ENCODE results near the gene CDC45. TPM values are rescaled to one million over a fixed set of nuclear protein-coding genes. Genes with fewer than 3 reads are reported as not detected.

CDC45 gene
- total and polyA plus RNA-seq, 2 of the 13 experiments (the other 11 are each of a cell fraction or from before 2014, with no cell fraction given) = 14.4 to 36.3 TPM

DNA sequence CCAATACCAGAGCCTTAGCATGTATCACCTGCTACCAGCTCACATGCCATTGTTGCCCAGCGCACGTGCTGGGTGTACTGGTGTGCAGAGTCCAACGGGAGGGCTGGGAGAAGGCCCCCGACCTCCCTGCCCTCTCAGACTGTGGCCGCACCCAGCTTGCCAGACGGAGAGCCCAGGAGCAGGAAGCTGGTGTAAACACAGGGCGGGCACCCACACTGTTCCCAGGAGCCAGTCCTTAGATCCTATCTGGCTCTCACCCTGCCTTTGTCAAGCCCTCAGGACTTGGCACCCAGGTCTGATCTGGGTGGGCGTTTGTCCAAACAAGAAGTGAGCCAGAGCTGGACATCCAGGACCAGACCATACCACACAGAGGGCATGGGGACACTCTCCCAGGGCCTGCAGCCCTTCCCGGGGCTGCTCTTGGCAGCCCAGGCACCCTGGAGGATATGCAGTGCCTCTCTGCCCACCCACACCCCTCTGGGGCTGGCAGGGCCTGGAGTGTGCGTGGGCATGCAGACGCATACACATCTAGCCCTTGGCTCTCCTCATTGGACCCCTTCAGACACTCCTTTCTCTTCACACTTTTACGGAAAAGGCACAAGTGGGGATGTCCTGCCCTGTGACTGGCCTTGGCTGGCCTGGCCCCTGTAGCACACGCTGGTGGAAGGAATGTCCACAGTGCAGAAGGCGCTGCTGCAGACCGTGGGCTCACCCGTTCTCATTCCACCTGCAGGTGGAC, 64.4 kb downstream of the CDC45 start (continued):
- TF ChIP-seq, protein P1, sequence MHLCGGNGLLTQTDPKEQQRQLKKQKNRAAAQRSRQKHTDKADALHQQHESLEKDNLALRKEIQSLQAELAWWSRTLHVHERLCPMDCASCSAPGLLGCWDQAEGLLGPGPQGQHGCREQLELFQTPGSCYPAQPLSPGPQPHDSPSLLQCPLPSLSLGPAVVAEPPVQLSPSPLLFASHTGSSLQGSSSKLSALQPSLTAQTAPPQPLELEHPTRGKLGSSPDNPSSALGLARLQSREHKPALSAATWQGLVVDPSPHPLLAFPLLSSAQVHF (CRISPR knock-in tag; IDR thresholded peaks at IDR 0.05) = no peak
- TF ChIP-seq RAD51 (IDR thresholded peaks at IDR 0.05; ENCODE audit: borderline replicate concordance) (no peak), GFI1 (CRISPR knock-in tag; IDR thresholded peaks at IDR 0.05; ENCODE audit: borderline replicate concordance) (no peak), POLR2AphosphoS5 (IDR thresholded peaks at IDR 0.05; ENCODE audit: low read depth, low read length) (no peak), MED1 (CRISPR knock-in tag; IDR thresholded peaks at IDR 0.05) (peak; percentile 58), ARHGAP35 (CRISPR knock-in tag; IDR thresholded peaks at IDR 0.05; ENCODE audit: borderline replicate concordance) (no peak), ZNF674 (CRISPR knock-in tag; IDR thresholded peaks at IDR 0.05; ENCODE audit: low read depth) (no peak), ZNF331 (CRISPR knock-in tag; IDR thresholded peaks at IDR 0.05) (peak; percentile 54), ZNF790 (CRISPR knock-in tag; IDR thresholded peaks at IDR 0.05; ENCODE audit: borderline replicate concordance) (0 out of 2 replicates have a peak, but pooled peaks have one; percentile 28), HOXA3 (CRISPR knock-in tag; IDR thresholded peaks at IDR 0.05) (peak; percentile 50; the same call in 1 of the 2 replicates), SPEN (CRISPR knock-in tag; IDR thresholded peaks at IDR 0.05; ENCODE audit: low read depth) (0 out of 2 replicates have a peak, but pooled peaks have one; percentile 47), SOX13 (IDR thresholded peaks at IDR 0.05) (no peak), SOX13 (CRISPR knock-in tag; conservative IDR thresholded peaks at IDR 0.05 in 1 of 2, IDR thresholded peaks at IDR 0.05 in 1 of 2) (peak in 1 of 2 experiments; percentile 73; a peak in 2 of 4 replicates), FOXA3 (CRISPR knock-in tag; IDR thresholded peaks at IDR 0.05) (peak; percentile 54)
- TF ChIP-seq, protein P2, sequence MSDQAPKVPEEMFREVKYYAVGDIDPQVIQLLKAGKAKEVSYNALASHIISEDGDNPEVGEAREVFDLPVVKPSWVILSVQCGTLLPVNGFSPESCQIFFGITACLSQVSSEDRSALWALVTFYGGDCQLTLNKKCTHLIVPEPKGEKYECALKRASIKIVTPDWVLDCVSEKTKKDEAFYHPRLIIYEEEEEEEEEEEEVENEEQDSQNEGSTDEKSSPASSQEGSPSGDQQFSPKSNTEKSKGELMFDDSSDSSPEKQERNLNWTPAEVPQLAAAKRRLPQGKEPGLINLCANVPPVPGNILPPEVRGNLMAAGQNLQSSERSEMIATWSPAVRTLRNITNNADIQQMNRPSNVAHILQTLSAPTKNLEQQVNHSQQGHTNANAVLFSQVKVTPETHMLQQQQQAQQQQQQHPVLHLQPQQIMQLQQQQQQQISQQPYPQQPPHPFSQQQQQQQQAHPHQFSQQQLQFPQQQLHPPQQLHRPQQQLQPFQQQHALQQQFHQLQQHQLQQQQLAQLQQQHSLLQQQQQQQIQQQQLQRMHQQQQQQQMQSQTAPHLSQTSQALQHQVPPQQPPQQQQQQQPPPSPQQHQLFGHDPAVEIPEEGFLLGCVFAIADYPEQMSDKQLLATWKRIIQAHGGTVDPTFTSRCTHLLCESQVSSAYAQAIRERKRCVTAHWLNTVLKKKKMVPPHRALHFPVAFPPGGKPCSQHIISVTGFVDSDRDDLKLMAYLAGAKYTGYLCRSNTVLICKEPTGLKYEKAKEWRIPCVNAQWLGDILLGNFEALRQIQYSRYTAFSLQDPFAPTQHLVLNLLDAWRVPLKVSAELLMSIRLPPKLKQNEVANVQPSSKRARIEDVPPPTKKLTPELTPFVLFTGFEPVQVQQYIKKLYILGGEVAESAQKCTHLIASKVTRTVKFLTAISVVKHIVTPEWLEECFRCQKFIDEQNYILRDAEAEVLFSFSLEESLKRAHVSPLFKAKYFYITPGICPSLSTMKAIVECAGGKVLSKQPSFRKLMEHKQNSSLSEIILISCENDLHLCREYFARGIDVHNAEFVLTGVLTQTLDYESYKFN (CRISPR knock-in tag; conservative IDR thresholded peaks at IDR 0.05) = peak; percentile 43; the same call in 1 of the 2 replicates
- TF ChIP-seq, protein P3, sequence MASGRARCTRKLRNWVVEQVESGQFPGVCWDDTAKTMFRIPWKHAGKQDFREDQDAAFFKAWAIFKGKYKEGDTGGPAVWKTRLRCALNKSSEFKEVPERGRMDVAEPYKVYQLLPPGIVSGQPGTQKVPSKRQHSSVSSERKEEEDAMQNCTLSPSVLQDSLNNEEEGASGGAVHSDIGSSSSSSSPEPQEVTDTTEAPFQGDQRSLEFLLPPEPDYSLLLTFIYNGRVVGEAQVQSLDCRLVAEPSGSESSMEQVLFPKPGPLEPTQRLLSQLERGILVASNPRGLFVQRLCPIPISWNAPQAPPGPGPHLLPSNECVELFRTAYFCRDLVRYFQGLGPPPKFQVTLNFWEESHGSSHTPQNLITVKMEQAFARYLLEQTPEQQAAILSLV (CRISPR knock-in tag; IDR thresholded peaks at IDR 0.05; ENCODE audit: borderline replicate concordance) = peak; percentile 71; the same call in 1 of the 2 replicates
- TF ChIP-seq, protein P4, sequence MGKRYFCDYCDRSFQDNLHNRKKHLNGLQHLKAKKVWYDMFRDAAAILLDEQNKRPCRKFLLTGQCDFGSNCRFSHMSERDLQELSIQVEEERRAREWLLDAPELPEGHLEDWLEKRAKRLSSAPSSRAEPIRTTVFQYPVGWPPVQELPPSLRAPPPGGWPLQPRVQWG (CRISPR knock-in tag; IDR thresholded peaks at IDR 0.05; ENCODE audit: borderline replicate concordance, low read depth) = no peak
- TF ChIP-seq, protein P5, sequence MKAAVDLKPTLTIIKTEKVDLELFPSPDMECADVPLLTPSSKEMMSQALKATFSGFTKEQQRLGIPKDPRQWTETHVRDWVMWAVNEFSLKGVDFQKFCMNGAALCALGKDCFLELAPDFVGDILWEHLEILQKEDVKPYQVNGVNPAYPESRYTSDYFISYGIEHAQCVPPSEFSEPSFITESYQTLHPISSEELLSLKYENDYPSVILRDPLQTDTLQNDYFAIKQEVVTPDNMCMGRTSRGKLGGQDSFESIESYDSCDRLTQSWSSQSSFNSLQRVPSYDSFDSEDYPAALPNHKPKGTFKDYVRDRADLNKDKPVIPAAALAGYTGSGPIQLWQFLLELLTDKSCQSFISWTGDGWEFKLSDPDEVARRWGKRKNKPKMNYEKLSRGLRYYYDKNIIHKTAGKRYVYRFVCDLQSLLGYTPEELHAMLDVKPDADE (CRISPR knock-in tag; IDR thresholded peaks at IDR 0.05) = no peak
- TF ChIP-seq, protein P6, sequence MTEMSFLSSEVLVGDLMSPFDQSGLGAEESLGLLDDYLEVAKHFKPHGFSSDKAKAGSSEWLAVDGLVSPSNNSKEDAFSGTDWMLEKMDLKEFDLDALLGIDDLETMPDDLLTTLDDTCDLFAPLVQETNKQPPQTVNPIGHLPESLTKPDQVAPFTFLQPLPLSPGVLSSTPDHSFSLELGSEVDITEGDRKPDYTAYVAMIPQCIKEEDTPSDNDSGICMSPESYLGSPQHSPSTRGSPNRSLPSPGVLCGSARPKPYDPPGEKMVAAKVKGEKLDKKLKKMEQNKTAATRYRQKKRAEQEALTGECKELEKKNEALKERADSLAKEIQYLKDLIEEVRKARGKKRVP (CRISPR knock-in tag; IDR thresholded peaks at IDR 0.05) = 0 out of 4 replicates have a peak, but pooled peaks of 1 of the 2 experiments have one; percentile 40

Data from HepG2 (cell line).